Thoracic aorta (tissue), 2 donors: ENCODE data around the gene PRKN. TPM values are rescaled to one million over a fixed set of nuclear protein-coding genes. Genes with fewer than 3 reads are reported as not detected.

Experiments used
- ATAC-seq: fragments of 150-250 bp; one replicate; pipeline ENCODE4 v1.8.0; 2017; ENCODE audit warnings: low read depth; ENCODE audit not compliant: insufficient number of reproducible peaks, low FRiP score
- DNase-seq: peaks from one replicate; pipeline ENCODE4 v3.0.0-alpha.2; 2020; ENCODE audit warnings: low spot score
- H3K27ac ChIP-seq, 2 donors: fragments of 200-600 bp; sonication (generic); 1 replicate in 1 of 2; 2 replicates in 1 of 2; pipeline ENCODE4 v1.5.1; 2016; ENCODE audit warnings: mild to moderate bottlenecking in 2 of 2, moderate library complexity in 2 of 2
- H3K27me3 ChIP-seq: fragments of 200-600 bp; sonication (generic); replicated peaks from 2 replicates; pipeline ENCODE4 v1.6.0; 2016; ENCODE audit warnings: mild to moderate bottlenecking; ENCODE audit not compliant: insufficient read depth
- H3K36me3 ChIP-seq: fragments of 200-600 bp; sonication (generic); one replicate; pipeline ENCODE4 v1.5.1; 2016
- H3K4me1 ChIP-seq, 2 donors: fragments of 200-600 bp; sonication (generic); 1 replicate in 1 of 2; 2 replicates in 1 of 2; pipeline versions ENCODE4 v1.5.1 to v1.6.0; 2016; ENCODE audit warnings: low read depth in 2 of 2, mild to moderate bottlenecking in 1 of 2; ENCODE audit not compliant: control insufficient read depth in 1 of 2
- H3K4me3 ChIP-seq: fragments of 200-600 bp; sonication (generic); 2 replicates; pipeline ENCODE4 v1.5.1; 2016; ENCODE audit warnings: mild to moderate bottlenecking
- H3K9me3 ChIP-seq: fragments of 200-600 bp; sonication (generic); 2 replicates; pipeline ENCODE4 v1.5.1; 2016
- CTCF ChIP-seq: fragments of 200-600 bp; sonication (generic); IDR thresholded peaks from one replicate; pipeline ENCODE4 v1.5.1; 2019; ENCODE audit warnings: antibody characterized with exemption
- total RNA-seq, 2 donors: library from RNA; depleted of rRNA; stranded (reverse); fragments of >200 nt; gene quantifications; one replicate each; pipeline versions ENCODE4 v1.1.0 to v1.2.3, GENCODE V29; 2016

Gene PRKN
- total RNA-seq, 2 donors from 2014 or later, result 10.4 to 23.8 TPM

DNA sequence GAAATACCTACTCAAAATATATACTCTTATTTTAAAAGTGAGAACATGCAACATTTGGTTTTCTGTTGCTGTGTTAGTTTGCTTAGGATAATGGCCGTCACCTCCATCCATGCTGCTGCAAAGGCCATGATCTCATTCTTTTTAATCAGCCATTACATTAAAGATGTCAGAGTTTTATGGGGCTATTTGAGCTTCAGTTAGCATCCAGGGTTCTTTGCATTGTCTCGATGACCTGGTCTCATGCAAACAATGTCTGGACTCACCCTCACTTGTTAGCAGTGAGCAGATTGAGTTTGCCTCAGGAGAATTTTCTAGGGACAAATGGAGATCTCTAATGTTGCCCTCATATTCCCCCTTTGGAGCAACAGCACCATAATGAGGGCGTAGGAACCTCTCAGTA lies 995.0 kb downstream of the PRKN start:
- DNase-seq (no peak), ATAC-seq (no peak)
- Histone ChIP-seq H3K36me3 (no peaks in the 10 kb centered on the region), H3K4me3 (no peak overlapping the region), H3K27me3 (no peaks in the 10 kb centered on the region), H3K27ac (no peak overlapping the region), H3K4me1 (no peaks in the 10 kb centered on the region), H3K9me3 (no peaks in the 10 kb centered on the region)
- TF ChIP-seq CTCF, result no peak

GRCh38 chr6:161727083-161727833 lies 1000.3 kb downstream of the PRKN start:
- H3K27ac ChIP-seq, result no peak overlapping the region
- H3K4me1 ChIP-seq, result no peaks in the 10 kb centered on the region
- no peaks in the 10 kb centered on the region for H3K27me3 ChIP-seq
- DNase-seq (no peak), ATAC-seq (no peak)
- no peak overlapping the region for H3K4me3 ChIP-seq
- H3K36me3 ChIP-seq, result no peaks in the 10 kb centered on the region
- no peaks in the 10 kb centered on the region for H3K9me3 ChIP-seq
- TF ChIP-seq CTCF, result no peak

DNA sequence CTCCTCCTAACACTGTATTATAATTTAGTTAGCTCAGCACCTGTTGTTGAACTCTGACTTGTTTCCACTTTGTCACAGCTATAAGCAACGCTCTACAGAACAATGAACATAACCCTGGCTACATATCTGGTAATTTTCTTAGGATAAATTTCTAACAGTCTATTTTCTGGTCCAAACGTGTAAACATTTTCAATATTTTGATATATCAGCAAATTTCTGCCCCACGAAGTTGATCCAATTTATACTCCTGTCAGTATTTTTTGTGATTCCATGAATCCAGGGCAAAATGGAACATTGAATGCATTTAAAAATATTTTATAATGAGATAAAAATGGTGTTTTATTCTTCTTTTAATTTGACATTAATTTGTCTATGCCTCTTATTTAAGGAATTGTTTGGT lies 1005.2 kb downstream of the PRKN start:
- no peak for ATAC-seq
- no peak overlapping the region for H3K27ac ChIP-seq

DNA sequence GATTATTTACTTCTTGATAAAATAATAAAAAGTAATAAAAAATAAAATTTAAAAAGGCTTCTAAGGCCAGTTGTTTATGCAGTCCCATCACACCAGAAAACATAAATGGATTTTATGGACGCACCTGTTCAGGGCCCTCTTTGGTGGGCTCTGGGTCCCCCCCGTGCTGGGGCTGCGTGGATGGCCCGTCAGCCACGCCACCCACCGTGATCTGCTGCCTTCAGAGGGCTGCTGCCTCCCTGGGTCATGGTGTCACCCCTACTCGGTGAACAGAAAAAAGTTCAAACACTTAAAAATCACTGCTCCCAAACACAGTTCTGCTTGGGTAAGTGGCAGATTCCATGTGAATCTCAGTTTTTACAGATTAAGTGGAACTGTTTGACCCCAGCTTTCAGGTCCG lies 1006.1 kb downstream of the PRKN start:
- no peak for TF ChIP-seq CTCF
- Histone ChIP-seq H3K36me3 (no peaks in the 10 kb centered on the region), H3K4me1 (no peaks in the 10 kb centered on the region), H3K27ac (no peak overlapping the region), H3K9me3 (no peaks in the 10 kb centered on the region), H3K4me3 (no peak overlapping the region), H3K27me3 (no peaks in the 10 kb centered on the region)
- DNase-seq (no peak), ATAC-seq (no peak)

More for the DNA sequence above, 1005.2 kb downstream of the PRKN start:
- no peaks in the 10 kb centered on the region for H3K9me3 ChIP-seq
- no peaks in the 10 kb centered on the region for H3K4me1 ChIP-seq
- H3K4me3 ChIP-seq, result no peak overlapping the region
- no peaks in the 10 kb centered on the region for H3K36me3 ChIP-seq
- H3K27me3 ChIP-seq, result no peaks in the 10 kb centered on the region
- TF ChIP-seq CTCF, result no peak
- no peak for DNase-seq

GRCh38 chr6:161716176-161716575 lies 1011.4 kb downstream of the PRKN start:
- H3K4me1 ChIP-seq, result no peaks in the 10 kb centered on the region
- no peak overlapping the region for H3K27ac ChIP-seq
- H3K27me3 ChIP-seq, result no peaks in the 10 kb centered on the region
- DNase-seq, result no peak
- no peak overlapping the region for H3K4me3 ChIP-seq
- no peaks in the 10 kb centered on the region for H3K36me3 ChIP-seq
- no peak for ATAC-seq
- TF ChIP-seq CTCF, result no peak
- no peaks in the 10 kb centered on the region for H3K9me3 ChIP-seq
